ENCODE measurements around the gene GPX4.

- TF ChIP-seq ZNF557 (CRISPR knock-in tag; IDR thresholded peaks at IDR 0.05) (no peak), CTCF (CRISPR knock-in tag; IDR thresholded peaks at IDR 0.05) (no peak), HOXA7 (CRISPR knock-in tag; IDR thresholded peaks at IDR 0.05) (no peak)
Measured at GRCh38 chr19:1117654-1118053, 13.9 kb downstream of the GPX4 start.
